ENCODE results near the gene UNC5A.

Gene UNC5A

DNA sequence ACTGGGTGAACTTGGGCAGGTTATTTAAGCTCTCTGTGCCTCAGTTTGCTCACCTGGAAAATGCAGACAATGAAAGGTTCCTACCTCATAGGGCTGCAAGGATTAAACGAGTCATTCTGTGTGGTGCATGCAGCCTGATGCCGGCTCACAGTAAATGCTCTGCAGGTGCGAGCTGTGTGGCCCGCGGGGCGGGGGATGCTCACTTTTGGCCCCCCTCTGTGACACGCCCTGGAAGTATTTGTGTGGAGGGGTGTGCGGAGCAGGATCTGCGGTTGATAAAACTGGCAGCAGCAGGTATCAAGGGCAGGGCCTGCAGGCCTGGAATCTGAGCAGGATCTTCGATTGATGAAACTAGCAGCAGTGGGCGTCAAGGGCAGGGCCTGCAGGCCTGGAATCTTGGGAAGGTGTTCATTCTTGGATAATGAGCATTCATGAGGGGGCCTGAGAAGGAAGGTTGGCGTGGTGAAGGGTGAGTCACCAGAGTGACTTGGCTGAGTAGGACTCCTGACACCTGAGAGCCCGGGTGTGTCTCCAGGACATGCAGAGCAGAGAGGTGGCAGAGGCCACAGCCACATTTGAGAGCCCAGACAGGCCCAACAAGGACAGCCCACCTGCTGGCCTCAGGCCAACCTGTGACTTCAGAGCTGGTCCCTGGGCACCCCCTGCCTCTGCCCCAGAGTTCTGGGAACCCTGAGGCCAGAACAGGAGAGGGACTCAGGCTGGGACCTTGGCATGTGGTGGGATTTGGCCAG, 11.9 kb downstream of the UNC5A start:
- DNase-seq = no peak

DNA sequence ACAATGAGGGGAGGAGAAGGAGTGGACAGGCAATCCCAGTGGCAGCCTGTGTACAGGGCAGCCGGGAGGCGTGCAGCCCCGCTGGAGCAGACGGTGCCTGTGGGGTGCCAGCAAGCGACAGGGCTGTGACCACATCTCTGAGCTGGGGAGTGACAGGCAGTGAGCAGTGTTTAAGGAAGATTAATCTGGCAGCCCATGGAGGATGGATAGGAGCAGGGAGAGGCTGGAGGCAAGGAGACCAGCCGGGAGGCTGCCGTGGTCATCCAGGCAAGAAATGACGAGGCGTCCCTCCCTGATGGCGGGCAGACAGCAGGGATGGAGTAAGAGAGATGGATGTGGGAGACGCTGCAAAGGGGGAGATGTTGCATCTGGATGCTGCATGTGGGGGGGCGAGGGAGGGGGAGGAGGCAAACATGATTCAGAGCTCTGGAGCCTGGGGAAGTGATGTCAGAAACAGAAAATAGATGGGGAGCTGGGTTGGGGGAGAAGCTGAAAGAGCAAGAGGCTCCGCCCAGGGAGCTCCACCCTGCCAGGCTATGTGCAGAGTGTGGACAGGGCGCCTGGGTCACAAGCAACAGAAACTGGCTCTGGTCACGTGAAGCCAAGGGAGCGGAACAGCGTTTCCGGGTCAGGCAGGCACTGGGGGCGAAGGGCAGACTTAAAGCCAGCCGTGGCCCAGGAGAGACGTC, 12.6 kb downstream of the UNC5A start:
- DNase-seq = no peak

DNA sequence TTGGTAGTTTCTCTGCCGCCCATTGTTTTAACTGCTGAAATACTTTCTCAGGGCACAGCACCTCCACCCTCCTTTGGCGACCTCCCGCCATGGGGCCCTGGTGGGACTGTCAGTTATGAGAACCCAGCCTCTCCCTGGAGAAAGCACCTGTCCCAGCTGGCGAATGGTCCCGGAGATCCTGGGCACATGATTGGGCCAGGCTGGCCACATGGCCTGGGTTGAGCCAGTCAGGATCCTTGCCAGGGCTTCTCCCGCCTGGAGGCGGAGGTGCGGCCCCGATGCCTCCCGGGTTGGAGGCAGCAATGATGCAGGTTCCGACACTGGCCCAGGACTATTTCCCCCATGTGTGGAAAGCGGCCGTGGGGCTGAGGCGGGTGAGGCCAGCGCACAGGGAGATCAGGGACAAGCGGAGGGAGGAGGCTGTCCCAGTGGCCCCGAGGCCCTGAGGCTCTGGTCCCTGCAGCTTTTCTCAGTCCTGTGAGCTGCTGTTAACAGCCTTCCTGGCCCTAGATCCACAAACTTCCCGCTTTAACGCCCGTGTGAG, 13.6 kb downstream of the UNC5A start:
- no peak for DNase-seq

DNA sequence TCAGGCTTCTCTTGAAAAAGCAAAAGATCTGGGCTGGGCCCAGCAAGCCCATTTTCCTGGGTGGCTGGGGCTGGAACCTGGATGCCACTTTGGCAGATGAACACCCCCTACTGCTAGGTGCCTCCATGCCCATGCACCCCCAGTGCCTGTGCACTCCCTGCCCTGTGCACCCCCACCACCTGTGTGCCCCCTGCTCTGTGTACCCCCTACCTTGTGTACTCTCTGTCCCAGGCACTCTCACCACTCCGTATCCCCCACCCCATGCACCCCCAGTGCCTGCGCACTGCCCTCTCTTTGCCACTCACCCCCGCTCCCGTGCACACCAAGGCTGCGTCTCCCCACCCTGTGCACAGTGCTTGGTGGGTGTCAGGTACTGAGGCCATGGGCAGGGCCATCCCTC, 14.2 kb downstream of the UNC5A start:
- no peak for DNase-seq

DNA sequence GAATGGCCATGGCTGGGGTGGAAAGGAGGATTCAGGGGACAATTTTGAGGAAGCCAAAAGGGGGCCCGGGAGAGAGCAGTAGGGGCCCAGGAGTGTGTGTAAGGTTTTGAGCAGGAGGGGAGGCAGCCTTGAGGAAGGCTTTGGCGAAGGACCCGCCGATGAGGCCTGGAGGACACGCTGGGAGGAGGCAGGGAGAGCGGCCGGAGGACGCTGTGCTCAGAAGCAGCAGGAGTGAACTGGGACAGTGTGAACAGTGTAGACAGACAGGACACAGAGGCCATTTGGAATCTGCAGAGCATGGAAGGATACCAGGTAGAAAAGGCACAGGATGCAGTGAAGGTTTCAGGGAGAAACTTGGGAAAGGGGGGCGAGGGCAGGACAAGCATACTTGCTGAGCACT, 14.9 kb downstream of the UNC5A start:
- no peak for DNase-seq

DNA sequence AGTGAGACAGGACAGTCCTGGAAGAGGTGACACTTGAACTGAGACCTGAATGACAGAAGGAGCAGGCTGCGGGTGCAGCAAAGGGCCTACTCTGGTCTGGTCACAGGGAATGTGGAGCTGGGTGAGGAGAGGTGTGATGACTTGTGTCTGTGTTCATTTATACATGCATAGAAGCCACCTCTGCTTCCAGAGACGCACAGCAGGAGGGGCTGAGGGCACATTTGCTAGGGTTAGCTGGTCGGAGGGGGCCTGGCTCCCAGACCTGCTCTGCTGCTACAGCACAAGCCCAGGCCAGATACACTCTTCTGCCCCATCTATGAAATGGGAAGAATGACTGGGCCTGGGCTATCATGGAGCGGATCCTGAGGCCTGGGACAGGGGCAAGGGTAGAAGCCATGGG, 15.6 kb downstream of the UNC5A start:
- no peak for DNase-seq

DNA sequence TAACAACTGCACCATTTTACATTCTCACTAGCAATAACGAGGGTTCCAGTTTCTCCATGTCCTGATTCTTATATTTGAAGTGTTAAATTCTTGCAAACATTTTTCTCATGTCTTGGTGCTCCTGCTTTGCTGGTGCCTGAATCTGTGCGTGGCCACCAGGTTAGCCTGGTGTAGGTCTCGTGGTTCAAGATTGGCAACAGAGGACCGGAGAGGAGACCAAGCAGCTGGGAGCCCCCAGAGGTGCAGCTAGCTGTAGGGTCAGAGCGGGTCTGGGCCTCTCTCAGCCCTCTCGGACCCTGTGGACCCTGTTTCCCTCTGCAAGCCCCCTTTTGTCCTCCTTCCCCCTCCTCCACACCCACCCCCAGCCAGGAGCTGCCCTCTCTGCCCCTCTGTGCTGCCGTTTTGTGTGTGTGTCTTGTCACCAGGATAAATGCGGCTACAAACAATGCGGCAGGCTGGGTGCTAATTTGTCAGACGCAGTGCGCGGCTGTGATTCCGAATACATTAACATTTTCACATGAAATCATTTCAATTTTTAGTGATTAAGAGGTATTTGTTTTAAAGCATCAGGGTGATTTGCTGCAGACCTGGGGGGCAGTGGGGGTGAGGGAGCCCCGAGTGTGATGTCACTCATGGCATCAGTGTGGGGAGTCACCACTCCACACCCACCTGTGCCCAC, 17.5 kb downstream of the UNC5A start:
- no peak for DNase-seq

DNA sequence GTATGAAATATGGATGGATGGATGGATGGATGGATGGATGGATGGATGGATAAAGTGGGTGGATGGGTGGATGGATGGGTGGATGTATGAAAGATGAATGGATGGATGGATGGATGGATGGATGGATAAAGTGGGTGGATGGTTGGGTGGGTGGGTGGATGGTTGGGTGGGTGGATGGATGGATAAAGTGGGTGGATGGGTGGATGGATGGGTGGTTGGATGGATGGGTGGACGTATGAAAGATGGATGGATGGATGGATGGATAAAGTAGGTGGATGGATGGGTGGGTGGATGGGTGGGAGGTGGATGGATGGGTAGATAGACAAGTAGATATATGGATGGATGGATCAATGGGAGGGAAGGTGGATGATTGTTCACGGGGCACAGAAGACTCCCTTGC, 19.0 kb downstream of the UNC5A start:
- DNase-seq = no peak

DNA sequence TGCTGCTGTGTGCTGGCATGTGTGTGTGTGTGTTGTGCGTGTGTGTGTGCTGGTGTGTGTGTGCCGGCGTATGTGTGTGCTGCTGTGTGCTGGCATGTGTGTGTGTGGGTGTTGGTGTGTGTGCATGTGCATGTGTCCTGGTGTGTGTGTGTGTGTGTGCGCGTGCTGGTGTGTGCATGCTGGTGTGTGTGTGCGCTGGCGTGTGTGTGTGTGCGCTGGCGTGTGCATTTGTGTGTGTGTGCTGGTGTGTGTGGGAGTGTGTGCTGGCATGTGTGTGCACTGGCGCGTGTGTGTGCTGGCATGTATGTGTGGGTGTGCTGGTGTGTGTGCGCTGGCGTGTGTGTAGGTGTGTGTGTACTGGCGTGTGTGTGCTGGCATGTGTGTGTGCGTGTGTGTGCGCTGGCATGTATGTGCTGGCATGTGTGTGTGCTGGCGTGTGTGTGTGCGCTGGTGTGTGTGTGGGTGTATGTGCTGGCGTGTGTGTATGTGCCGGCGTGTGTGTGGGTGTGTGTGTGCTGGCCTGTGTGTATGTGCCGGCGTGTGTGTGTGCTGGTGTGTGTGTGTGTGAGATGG, 20.1 kb downstream of the UNC5A start:
- DNase-seq = no peak

DNA sequence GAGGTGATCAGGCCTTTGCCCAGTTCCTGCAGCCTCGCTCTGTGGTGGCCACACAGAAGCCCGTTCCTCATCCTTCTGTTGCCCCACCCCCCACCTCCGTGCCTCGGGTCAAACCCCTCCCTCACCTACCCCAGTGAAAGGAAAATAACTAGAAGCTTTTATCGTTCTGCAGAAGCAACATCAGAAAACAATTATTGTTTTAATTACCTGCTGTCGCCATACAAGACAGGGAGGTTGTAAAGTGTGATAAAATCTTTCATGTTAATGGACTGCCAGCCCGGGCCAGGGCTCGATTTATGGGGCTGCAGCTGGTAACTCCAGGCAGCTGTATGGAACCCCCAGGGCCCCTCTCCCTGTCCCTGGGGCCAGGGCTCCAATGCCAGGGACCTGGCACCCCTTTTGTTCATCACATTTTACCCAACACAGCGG, 20.6 kb downstream of the UNC5A start:
- DNase-seq = no peak

DNA sequence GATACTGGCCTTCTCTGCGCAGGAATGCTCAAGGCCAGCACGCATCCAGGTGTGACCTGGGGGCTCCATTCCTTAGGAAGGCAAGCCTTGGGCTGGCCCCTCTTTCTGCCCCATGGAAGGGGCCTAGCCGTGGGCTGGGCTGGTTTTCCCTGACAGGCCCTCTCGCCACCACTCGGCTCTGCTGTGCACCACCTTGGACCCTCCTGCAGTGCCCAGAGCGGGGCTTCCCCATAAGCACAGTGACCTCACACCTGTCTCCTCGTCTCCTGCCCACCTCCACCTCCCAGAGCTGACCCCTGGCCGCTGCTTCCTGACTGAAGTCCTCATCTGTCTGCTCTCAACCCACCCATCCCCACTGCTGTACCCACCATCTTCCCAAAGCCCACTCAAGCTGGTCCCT, 21.1 kb downstream of the UNC5A start:
- DNase-seq = no peak

DNA sequence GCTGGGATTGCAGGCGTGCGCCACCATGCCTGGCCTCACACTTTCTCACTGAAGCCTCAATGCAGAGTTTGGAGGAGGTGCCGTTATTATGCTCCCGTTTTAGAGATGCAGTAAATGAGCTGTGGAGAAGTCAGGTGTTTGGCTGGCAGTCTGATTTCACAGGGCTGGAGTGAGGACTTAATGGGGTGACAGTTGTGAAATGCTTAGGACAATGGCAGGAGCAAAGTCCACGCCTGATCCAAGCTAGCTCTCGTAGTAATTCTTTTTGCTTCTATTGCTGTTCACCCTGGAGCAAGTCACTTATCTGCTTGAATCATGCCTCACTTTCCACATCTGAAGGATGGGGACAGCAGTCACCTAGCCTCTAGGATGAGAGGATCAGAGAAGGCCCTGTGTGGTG, 21.8 kb downstream of the UNC5A start:
- no peak for DNase-seq

DNA sequence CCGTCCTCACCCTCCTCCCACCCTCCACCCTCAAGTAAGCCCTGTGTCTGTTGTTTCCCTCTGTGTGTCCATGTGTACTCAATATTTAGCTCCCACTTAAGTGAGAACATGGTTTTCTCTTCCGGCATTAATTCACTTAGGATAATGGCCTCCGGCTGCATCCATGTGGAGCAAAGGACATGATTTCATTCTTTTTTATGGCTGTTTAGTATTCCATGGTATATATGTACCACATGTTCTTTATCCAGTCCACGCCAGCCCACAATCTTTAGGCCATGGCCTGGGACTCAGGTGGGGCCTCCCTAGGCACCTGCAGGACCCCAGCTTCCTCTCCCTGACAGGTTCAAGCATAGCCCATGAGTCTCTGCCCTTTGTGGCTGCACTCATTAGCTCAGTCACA, 22.9 kb downstream of the UNC5A start:
- DNase-seq = no peak

DNA sequence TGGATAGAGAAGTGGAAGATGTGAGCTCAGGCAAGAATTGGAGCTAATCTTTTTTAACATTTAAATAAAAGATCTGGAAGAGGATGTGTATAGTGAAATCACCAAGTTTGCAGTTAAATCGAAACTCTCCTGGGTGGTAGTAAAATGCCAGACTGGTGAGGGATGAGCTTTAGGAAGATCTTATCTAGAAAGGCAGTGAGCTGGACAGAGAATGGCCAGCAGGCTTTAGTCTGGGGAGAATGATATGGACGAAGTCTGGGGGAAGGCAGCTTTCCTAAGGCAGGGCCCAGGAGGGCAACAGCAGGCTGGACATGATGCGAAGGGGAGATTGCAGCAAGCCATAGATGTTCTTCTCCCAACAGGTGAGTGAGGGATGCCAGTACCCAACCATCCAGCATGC, 25.6 kb downstream of the UNC5A start:
- no peak for DNase-seq

DNA sequence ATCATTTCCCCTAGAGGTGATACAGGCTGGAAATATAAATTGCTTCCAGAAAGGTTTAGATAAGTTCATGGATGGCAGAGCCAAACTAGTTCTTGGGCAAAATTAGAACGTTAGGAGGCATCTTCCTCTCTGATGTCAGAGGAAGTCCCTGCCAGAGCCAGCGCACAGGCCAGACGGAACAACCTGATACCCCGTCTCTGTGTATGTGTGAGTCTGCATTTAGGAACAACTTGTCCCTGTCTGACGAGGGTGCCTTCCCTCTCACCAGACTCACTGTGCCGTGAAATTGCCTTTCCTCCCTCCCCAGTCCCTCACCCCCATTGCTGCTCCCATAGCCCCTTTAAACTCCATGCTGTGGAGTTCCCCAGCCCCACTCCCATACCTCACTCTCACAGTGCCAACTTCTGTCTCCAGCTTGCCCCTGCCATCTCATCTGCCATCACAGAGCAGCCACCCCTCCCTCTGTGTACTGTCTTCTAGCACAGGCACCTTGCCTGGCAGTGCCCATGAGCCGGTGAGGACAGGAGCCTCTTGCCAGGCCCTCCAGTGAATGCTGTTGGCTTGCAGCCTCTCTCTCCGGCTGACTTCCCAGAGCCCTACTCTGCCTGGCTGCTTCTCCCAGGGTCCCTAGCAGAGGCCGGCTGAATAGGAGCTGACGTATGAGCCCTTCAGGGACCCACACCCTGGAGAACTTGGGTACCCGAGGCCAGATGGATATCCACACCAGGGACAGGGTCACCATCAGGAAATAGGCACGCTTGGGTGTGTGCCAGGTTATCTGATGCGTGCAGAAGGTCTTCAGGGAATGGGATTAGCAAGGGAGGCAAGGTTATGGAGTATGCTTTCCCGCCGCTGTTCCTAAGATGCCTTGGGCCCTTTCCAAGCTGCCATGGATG, 26.7 kb downstream of the UNC5A start:
- DNase-seq = no peak

DNA sequence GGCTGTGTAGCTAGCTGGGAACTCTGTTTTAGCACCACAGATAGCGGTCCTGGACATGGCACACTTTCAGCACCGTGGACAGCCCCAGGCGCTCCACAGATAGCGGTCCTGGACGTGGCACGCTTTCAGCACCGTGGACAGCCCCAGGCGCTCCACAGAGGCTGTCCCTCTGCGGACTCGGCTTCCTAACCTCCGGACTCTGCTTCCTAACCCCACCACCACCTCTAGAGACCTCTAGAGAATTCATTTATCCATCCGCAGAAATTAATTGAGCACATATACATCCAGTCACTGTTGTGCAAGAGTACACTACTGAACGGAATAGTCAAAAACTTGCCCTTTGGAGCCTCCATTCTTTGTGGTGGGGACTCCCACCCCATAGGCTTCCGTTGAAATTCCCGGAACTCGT, 27.4 kb downstream of the UNC5A start:
- DNase-seq = peak; percentile 65

DNA sequence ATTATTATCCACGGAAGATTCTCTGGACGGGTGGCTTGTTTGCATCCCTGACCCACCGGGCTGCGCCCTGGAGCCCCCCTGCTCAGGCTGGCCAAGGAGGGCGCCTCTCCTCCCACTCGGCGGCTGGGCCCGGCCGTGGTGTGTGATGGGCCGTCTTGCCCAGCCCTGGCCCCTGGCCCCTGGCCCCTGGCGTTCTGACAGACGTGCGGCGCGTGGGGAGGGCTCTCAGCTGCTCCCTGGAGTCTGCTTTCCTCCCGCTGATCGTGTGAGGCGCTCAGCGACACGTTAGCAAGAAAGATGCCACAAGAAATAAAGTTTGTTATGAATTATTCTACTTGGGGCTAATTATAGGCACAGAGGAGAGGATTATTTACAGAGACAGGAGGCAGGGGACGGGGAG, 33.3 kb downstream of the UNC5A start:
- no peak for DNase-seq

DNA sequence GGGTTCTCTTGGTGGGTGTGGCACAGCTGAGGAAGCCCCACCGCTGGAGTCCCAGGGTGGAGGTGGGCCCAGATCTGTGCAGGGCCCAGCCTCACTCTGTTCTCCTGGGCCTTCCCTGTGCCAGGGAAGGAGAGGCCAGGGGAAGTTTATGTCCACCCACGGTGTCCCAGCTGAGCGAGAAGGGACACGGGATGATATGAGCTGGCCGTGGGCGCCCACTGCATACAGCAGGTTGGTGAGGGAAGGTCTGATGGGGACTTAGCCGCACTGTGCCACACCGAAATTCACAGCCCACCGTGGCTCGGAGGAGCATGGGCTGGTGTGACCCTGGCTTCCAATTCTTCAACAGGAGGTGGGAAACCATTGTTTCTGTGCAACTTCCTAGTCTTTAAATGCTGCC, 33.9 kb downstream of the UNC5A start:
- DNase-seq = no peak

DNA sequence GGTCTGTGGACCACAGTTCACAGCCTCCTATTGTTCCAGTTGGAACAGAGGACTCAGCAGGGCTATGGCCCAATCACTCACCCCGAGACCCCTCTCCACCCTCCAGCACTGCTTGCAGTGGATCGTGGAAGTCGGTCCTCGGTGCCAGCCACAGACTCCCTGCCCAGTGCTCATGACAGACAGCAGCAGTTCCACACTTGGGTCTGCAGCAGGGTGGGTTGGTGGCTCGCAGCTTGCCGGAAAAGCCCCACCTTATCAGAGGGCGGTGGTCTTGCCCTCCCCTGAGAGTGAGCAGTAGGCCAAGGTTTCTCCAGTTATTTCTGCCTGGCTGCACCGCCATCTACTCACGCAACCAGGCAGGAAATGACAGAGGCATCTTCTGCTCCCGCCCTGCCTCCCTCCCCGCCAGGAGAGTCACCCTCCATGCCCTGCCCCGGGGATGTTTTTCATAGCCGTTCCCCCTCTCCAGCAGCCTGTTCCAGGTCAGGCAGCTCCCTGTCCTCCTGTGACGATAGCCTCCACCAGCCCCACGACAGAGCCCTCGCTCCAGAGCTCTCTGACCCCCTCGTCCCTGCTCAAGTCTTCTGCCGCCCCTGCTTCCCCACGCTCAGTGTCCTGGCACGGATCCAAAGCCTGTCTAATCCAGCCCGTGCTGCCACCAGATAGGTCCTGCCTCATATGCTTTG, 34.5 kb downstream of the UNC5A start:
- DNase-seq = no peak

DNA sequence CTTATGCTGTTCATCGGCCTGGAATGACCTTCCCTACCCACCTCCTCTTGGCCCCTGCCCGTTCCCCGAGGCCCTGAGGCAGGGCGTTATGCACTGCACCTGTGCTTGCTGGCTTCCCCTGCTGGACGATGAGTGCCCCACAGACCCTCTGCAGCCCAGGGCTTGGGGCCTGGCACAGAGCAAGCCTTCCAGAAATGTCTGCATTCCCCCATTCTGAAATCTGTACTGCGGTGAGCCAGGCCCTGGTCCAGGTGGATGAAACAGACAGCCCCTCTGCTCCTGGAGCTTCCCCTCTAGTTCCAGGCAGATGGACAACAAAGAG, 35.0 kb downstream of the UNC5A start:
- no peak for DNase-seq

DNA sequence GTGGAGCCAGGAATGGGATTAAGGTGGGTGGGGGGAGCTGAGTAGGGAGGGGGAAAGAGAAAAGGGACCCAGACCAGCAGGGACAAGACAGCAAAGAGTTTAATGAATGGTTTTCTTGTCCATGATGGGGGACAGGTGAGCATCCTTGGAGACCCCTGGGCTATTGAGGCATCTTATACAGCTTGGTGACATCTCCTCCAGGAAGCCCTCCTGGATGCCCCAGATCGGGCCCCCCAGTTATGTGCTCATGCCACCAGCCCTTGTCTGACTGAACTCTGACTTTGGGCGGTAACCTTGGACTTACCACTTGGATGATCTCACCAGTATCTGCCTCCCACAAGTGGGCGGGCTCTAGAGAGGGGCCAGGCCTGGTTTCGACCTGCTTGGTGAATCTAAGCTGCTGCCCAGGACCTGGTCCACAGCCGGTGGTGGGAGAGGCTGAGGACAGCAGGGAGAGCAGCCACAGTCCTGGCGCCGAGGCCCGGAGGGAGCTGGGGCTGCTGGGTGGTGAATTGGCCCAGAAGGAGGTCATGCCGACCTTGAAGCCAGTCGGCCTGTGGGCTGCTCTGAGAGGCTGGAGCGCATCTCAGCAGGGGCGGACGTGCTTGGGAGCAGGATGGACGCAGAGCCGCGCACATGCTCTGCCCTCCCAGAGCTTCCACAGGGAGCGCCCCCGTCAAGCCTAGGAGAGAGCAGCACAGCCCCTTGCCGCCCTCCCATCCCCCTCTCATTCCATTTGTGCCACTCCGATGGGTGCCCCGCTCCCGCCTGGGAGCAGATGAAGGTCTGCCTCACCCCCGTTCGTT, 36.2 kb downstream of the UNC5A start:
- no peak for DNase-seq
